Inflammatory macrophage treated with lipopolysaccharide for 4 hours (primary cell): ENCODE results near the gene FAM222B.
"Not testable (repeated sequence)": the region's sequence is repeated elsewhere in the genome, so short reads cannot be mapped to it uniquely, and the experiment has no call there.

Source experiments
- DNase-seq: peaks from one replicate; pipeline ENCODE4 v3.0.0-alpha.2; 2020

The FAM222B gene

GRCh38 chr17:28867276-28867675 is 24.7 kb upstream of the FAM222B start:
- no peak for DNase-seq

- peak; percentile 39 for DNase-seq
These were observed 23.6 kb upstream of the FAM222B start for GRCh38 chr17:28865946-28866752.

GRCh38 chr17:28864991-28865849 is 22.6 kb upstream of the FAM222B start:
- no peak for DNase-seq

GRCh38 chr17:28863953-28864352 is 21.4 kb upstream of the FAM222B start:
- no peak for DNase-seq

- DNase-seq, result no peak
These were observed 20.0 kb upstream of the FAM222B start for GRCh38 chr17:28862561-28862960.

- no peak for DNase-seq
These were observed 19.0 kb upstream of the FAM222B start for GRCh38 chr17:28861393-28862203.

- DNase-seq, result no peak
These were observed 17.8 kb upstream of the FAM222B start for GRCh38 chr17:28860363-28860808.

- DNase-seq, result no peak
These were observed 16.3 kb upstream of the FAM222B start for GRCh38 chr17:28858801-28859355.

- no peak for DNase-seq
These were observed 15.6 kb upstream of the FAM222B start for GRCh38 chr17:28857905-28858800.

- DNase-seq, result no peak
These were observed 13.5 kb upstream of the FAM222B start for GRCh38 chr17:28856028-28856574.

- DNase-seq, result no peak
These were observed 12.7 kb upstream of the FAM222B start for GRCh38 chr17:28855336-28855679.

GRCh38 chr17:28854457-28855335 is 12.1 kb upstream of the FAM222B start, which contains the start of gene ERAL1:
ERAL1 (plus strand) TSS chr17:28855016; CDS start chr17:28855035, 19 bp downstream.
- peak; percentile 89 for DNase-seq

GRCh38 chr17:28853295-28853694 is 10.7 kb upstream of the FAM222B start:
- no peak for DNase-seq

- no peak for DNase-seq
These were observed 6.7 kb upstream of the FAM222B start for GRCh38 chr17:28849281-28849680.

- peak; percentile 61 for DNase-seq
These were observed 6.1 kb upstream of the FAM222B start for GRCh38 chr17:28848667-28849066.

- DNase-seq, result not testable (repeated sequence)
These were observed 4.1 kb upstream of the FAM222B start for GRCh38 chr17:28846699-28847098.

GRCh38 chr17:28846231-28846630 is 3.6 kb upstream of the FAM222B start:
- no peak for DNase-seq

GRCh38 chr17:28843816-28844148 is 1.2 kb upstream of the FAM222B start:
- no peak for DNase-seq

GRCh38 chr17:28841901-28842281 is 699 bp downstream of the FAM222B start:
- DNase-seq, result no peak

- DNase-seq, result no peak
These were observed 3.4 kb downstream of the FAM222B start for GRCh38 chr17:28839221-28839620.
